ENCODE measurements around the gene GPR55. TPM values are rescaled to one million over a fixed set of nuclear protein-coding genes. Genes with fewer than 3 reads are reported as not detected.
A peak's percentile ranks its signal among the peaks of the same experiment; 100 is the strongest.

Gene GPR55
- total and polyA plus RNA-seq, 2 donors (not counting 1 experiment from before 2014, with no cell fraction given), result 3.0 to 4.1 TPM

DNA sequence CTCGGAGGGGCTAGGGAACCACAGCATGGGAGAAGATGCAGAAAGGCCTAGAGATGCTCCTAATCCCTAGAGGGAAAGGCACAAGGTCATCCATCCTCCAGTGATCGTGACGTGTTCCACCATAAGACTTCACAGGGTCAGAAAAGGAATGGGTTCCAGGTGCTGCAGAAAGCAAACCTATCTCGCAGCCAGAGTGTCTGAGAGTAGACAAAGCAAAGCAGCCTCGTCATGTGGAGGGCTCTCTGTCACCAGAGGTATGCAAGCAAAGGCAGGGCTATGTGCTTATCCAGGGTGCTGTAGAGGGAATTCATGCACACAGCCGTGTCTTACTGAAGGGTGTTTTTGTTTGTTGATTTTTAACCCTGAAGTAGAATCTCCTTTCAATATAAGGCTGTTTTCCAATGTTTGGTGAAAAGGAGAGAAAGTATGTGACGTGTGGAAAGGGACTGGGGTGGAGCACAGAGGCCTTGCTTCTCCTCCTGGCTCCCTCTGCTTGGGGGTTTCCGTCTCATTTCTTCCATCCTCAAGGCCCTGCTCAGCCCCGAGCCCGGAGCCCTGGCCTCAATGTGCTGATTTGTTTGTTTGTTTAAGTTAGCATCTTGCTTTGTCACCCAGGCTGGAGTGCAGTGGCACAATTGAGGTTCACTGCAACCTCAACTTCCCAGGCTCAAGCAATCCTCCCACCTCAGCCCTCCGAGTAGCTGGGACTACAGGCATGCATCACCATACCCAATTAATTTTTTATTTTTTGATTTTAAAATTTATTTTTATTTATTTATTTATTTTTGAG, 3.0 kb downstream of the GPR55 start:
- WGBS (ENCODE audit: insufficient coverage), result 96% methylated on average over 7 of the region's 11 CpGs
- no peak overlapping the region for H3K27ac ChIP-seq (ENCODE audit: low read length in 2 of 2)
- no peaks in the 10 kb centered on the region for H3K79me2 ChIP-seq (ENCODE audit: control insufficient read depth, insufficient read depth, low read length)
- H2AFZ ChIP-seq (ENCODE audit: insufficient read depth, low read depth, low read length, poor library complexity, severe bottlenecking), result no peak overlapping the region
- no peak for ATAC-seq (ENCODE audit: low read depth)
- no peak overlapping the region for H3K9ac ChIP-seq (ENCODE audit: low read length)
- no peaks in the 10 kb centered on the region for H3K9me3 ChIP-seq (ENCODE audit: control extremely low read depth in 1 of 3, control insufficient read depth in 2 of 3, insufficient read depth in 1 of 3, low read length in 2 of 3)
- Mint-ChIP-seq H3K27ac (no peak overlapping the region), H3K9me3 (ENCODE audit: insufficient read depth) (no peaks in the 10 kb centered on the region), H3K4me3 (no peak overlapping the region), H3K27me3 (no peaks in the 10 kb centered on the region), H3K4me1 (peaks cover 22% of the 10 kb centered on the region)
- no peak for TF ChIP-seq EZH2 (IDR thresholded peaks at IDR 0.05; ENCODE audit: borderline replicate concordance, insufficient read depth, low read depth, low read length, poor library complexity, severe bottlenecking)
- TF ChIP-seq, protein P1, sequence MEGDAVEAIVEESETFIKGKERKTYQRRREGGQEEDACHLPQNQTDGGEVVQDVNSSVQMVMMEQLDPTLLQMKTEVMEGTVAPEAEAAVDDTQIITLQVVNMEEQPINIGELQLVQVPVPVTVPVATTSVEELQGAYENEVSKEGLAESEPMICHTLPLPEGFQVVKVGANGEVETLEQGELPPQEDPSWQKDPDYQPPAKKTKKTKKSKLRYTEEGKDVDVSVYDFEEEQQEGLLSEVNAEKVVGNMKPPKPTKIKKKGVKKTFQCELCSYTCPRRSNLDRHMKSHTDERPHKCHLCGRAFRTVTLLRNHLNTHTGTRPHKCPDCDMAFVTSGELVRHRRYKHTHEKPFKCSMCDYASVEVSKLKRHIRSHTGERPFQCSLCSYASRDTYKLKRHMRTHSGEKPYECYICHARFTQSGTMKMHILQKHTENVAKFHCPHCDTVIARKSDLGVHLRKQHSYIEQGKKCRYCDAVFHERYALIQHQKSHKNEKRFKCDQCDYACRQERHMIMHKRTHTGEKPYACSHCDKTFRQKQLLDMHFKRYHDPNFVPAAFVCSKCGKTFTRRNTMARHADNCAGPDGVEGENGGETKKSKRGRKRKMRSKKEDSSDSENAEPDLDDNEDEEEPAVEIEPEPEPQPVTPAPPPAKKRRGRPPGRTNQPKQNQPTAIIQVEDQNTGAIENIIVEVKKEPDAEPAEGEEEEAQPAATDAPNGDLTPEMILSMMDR (IDR thresholded peaks at IDR 0.05), result no peak
- H3K4me3 ChIP-seq (ENCODE audit: control extremely low read depth in 1 of 5, extremely low read depth in 1 of 5, insufficient read depth in 1 of 5, low read depth in 2 of 5, low read length in 4 of 5), result no peak overlapping the region
- CTCF ChIA-PET, result no interaction called here
- peaks cover 0 to 4% (median 0%) of the 10 kb centered on the region in 4 experiments for H3K27me3 ChIP-seq (replicated peaks in 1 of 4; ENCODE audit: control extremely low read depth in 1 of 4, control insufficient read depth in 3 of 4, insufficient read depth in 4 of 4, low read length in 3 of 4)
- peaks cover 3 to 24% of the 10 kb centered on the region in 2 donors for H3K4me1 ChIP-seq (ENCODE audit: control insufficient read depth in 2 of 2, insufficient read depth in 2 of 2, low read length in 2 of 2)
- intact Hi-C loops (cut with micrococcal nuclease), result no loop called here
- POLR2A ChIA-PET, result no interaction called here
- no peak overlapping the region for H3K4me2 ChIP-seq (replicated peaks; ENCODE audit: low read depth, low read length, poor library complexity, severe bottlenecking)
- no peaks in the 10 kb centered on the region for H3K36me3 ChIP-seq (replicated peaks in 1 of 2; ENCODE audit: control extremely low read depth in 1 of 2, control insufficient read depth in 1 of 2, extremely low read depth in 1 of 2, insufficient read depth in 2 of 2, low read length in 1 of 2)
- DNase-seq, result no peak
- H4K20me1 ChIP-seq (ENCODE audit: control insufficient read depth, insufficient read depth, low read length, poor library complexity, severe bottlenecking), result no peaks in the 10 kb centered on the region

DNA sequence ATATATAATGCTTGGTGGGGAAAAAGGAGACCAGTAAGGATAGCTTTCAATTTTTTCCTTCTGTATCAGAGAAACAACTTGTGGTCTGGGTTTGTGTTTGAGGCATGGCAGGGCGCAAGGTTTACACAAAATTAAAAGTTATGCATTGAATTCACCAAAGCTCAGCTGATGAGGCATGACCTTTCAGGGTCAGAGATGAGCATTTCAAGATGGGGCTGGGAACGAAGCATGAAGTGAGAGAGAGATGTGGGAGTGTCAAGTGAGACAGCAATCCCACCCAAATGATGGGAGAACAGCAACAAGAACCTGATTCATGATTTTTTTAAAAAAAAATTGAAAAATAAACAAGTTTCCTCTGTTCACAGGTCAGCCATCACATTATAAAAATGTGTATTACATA, 4.9 kb downstream of the GPR55 start:
- H3K27ac ChIP-seq (ENCODE audit: low read length in 2 of 2), result no peak overlapping the region
- WGBS (ENCODE audit: insufficient coverage), result 40% methylated on average over 1 of the region's 2 CpGs
- H3K4me3 Mint-ChIP-seq, result peak overlapping the region; percentile 52
- POLR2A ChIA-PET, result no interaction called here
- H4K20me1 ChIP-seq (ENCODE audit: control insufficient read depth, insufficient read depth, low read length, poor library complexity, severe bottlenecking), result no peaks in the 10 kb centered on the region
- peak overlapping the region; percentile 25 for H3K9ac ChIP-seq (ENCODE audit: low read length)
- peak overlapping the region in 1 of 5 experiments; percentile 20 for H3K4me3 ChIP-seq (ENCODE audit: control extremely low read depth in 1 of 5, extremely low read depth in 1 of 5, insufficient read depth in 1 of 5, low read depth in 2 of 5, low read length in 4 of 5)
- no peaks in the 10 kb centered on the region for H3K27me3 Mint-ChIP-seq
- no peak overlapping the region for H2AFZ ChIP-seq (ENCODE audit: insufficient read depth, low read depth, low read length, poor library complexity, severe bottlenecking)
- peaks cover 0 to 4% (median 0%) of the 10 kb centered on the region in 4 experiments for H3K27me3 ChIP-seq (replicated peaks in 1 of 4; ENCODE audit: control extremely low read depth in 1 of 4, control insufficient read depth in 3 of 4, insufficient read depth in 4 of 4, low read length in 3 of 4)
- H3K79me2 ChIP-seq (ENCODE audit: control insufficient read depth, insufficient read depth, low read length), result no peaks in the 10 kb centered on the region
- peak overlapping the region; percentile 34 for H3K4me2 ChIP-seq (replicated peaks; ENCODE audit: low read depth, low read length, poor library complexity, severe bottlenecking)
- ATAC-seq (ENCODE audit: low read depth) (no peak), DNase-seq (no peak)
- H3K9me3 ChIP-seq (ENCODE audit: control extremely low read depth in 1 of 3, control insufficient read depth in 2 of 3, insufficient read depth in 1 of 3, low read length in 2 of 3), result no peaks in the 10 kb centered on the region
- H3K9me3 Mint-ChIP-seq (ENCODE audit: insufficient read depth), result no peaks in the 10 kb centered on the region
- TF ChIP-seq EZH2 (IDR thresholded peaks at IDR 0.05; ENCODE audit: borderline replicate concordance, insufficient read depth, low read depth, low read length, poor library complexity, severe bottlenecking), result no peak
- TF ChIP-seq, protein P1 (IDR thresholded peaks at IDR 0.05), result no peak
- H3K36me3 ChIP-seq (replicated peaks in 1 of 2; ENCODE audit: control extremely low read depth in 1 of 2, control insufficient read depth in 1 of 2, extremely low read depth in 1 of 2, insufficient read depth in 2 of 2, low read length in 1 of 2), result no peaks in the 10 kb centered on the region
- peaks cover 17% of the 10 kb centered on the region for H3K4me1 Mint-ChIP-seq
- CTCF ChIA-PET, result interaction anchor here (0.7 to 1.4 kb wide), 2 partner anchors 59 to 64 kb away, joined by 3 read pairs; no protein-coding TSS in a partner anchor
- peaks cover 0 to 16% of the 10 kb centered on the region in 2 donors for H3K4me1 ChIP-seq (ENCODE audit: control insufficient read depth in 2 of 2, insufficient read depth in 2 of 2, low read length in 2 of 2)
- no peak overlapping the region for H3K27ac Mint-ChIP-seq
- intact Hi-C loops (cut with micrococcal nuclease), result no loop called here

Data from B cell (primary cell).